Mesenchymal stem cell (in vitro differentiated cells and primary cell): ENCODE results near the gene SAA2.
"Not testable (repeated sequence)": the region's sequence is repeated elsewhere in the genome, so short reads cannot be mapped to it uniquely, and the experiment has no call there.

Source experiments
- DNase-seq: peaks from one replicate; pipeline ENCODE4 v3.0.0-alpha.2; 2013
- H2AFZ ChIP-seq: one replicate; pipeline ENCODE4 v1.6.1; 2013; ENCODE audit warnings: low read depth, mild to moderate bottlenecking, control low read depth, inconsistent platforms, low read length, moderate library complexity
- H2AK5ac ChIP-seq: 2 replicates; pipeline ENCODE4 v1.6.1; 2013; ENCODE audit warnings: low read length, moderate library complexity, mild to moderate bottlenecking, inconsistent platforms; ENCODE audit not compliant: severe bottlenecking
- H2BK120ac ChIP-seq: one replicate; pipeline ENCODE4 v1.6.1; 2013; ENCODE audit warnings: low read depth, mild to moderate bottlenecking, inconsistent platforms, low read length, moderate library complexity
- H2BK12ac ChIP-seq, 2 experiments: one replicate each; pipeline ENCODE4 v1.6.1; 2013; ENCODE audit warnings: inconsistent platforms in 2 of 2, low read length in 2 of 2, mild to moderate bottlenecking in 2 of 2, moderate library complexity in 2 of 2, control low read depth in 1 of 2
- H2BK15ac ChIP-seq: one replicate; pipeline ENCODE4 v1.6.1; 2013; ENCODE audit warnings: mild to moderate bottlenecking, low read depth, inconsistent platforms; ENCODE audit not compliant: poor library complexity, severe bottlenecking
- H2BK5ac ChIP-seq: 2 replicates; pipeline ENCODE4 v1.6.1; 2013; ENCODE audit warnings: low read depth, mild to moderate bottlenecking, low read length, control low read depth, inconsistent platforms; ENCODE audit not compliant: poor library complexity, severe bottlenecking
- H3K14ac ChIP-seq, 2 experiments: one replicate each; pipeline ENCODE4 v1.6.1; 2013; ENCODE audit warnings: inconsistent platforms in 2 of 2, low read length in 2 of 2, control low read depth in 1 of 2, mild to moderate bottlenecking in 1 of 2, moderate library complexity in 1 of 2
- H3K18ac ChIP-seq, 2 experiments: one replicate each; pipeline ENCODE4 v1.6.1; 2013; ENCODE audit warnings: inconsistent platforms in 2 of 2, low read length in 2 of 2, control low read depth in 1 of 2, low read depth in 1 of 2, mild to moderate bottlenecking in 1 of 2
- H3K23ac ChIP-seq, 2 experiments: one replicate each; pipeline ENCODE4 v1.6.1; 2013; ENCODE audit warnings: inconsistent platforms in 2 of 2, low read length in 2 of 2, mild to moderate bottlenecking in 2 of 2, moderate library complexity in 2 of 2, control low read depth in 1 of 2
- H3K27ac ChIP-seq: 2 replicates; pipeline ENCODE4 v1.5.1; 2013; ENCODE audit warnings: mild to moderate bottlenecking, moderate library complexity, low read length, control low read depth, inconsistent platforms; ENCODE audit not compliant: poor library complexity, severe bottlenecking
- H3K27me3 ChIP-seq, 2 experiments: 2 replicates each; pipeline versions ENCODE4 v1.6.1 to v1.7.0; 2013; ENCODE audit warnings: low read length in 2 of 2, mild to moderate bottlenecking in 2 of 2, moderate library complexity in 2 of 2, control low read depth in 1 of 2, inconsistent platforms in 1 of 2; ENCODE audit not compliant: control insufficient read depth in 1 of 2, insufficient read depth in 1 of 2
- H3K36me3 ChIP-seq, 2 experiments: 2 replicates each; pipeline versions ENCODE4 v1.6.1 to v1.7.0; 2013; ENCODE audit warnings: low read length in 2 of 2, control low read depth in 1 of 2, inconsistent platforms in 1 of 2, low read depth in 1 of 2, mild to moderate bottlenecking in 1 of 2; ENCODE audit not compliant: insufficient read depth in 2 of 2, control insufficient read depth in 1 of 2
- H3K4ac ChIP-seq, 2 experiments: one replicate each; pipeline ENCODE4 v1.6.1; 2013; ENCODE audit warnings: inconsistent platforms in 2 of 2, low read length in 2 of 2, mild to moderate bottlenecking in 2 of 2, moderate library complexity in 2 of 2, control low read depth in 1 of 2, low read depth in 1 of 2
- H3K4me1 ChIP-seq: 2 replicates; pipeline ENCODE4 v1.6.1; 2013; ENCODE audit warnings: low read depth, low read length, control low read depth; ENCODE audit not compliant: control insufficient read depth, insufficient read depth
- H3K4me2 ChIP-seq: 2 replicates; pipeline ENCODE4 v1.6.1; 2013; ENCODE audit warnings: low read length, mild to moderate bottlenecking, inconsistent platforms; ENCODE audit not compliant: poor library complexity, severe bottlenecking
- H3K4me3 ChIP-seq, 2 experiments: 2 replicates each; pipeline versions ENCODE4 v1.5.1 to v1.7.0; 2013; ENCODE audit warnings: low read length in 2 of 2, mild to moderate bottlenecking in 2 of 2, control low read depth in 1 of 2, low read depth in 1 of 2; ENCODE audit not compliant: insufficient read depth in 1 of 2
- H3K79me1 ChIP-seq: replicated peaks from 2 replicates; pipeline ENCODE4 v1.6.1; 2013; ENCODE audit warnings: mild to moderate bottlenecking, control low read depth, low read length, inconsistent platforms; ENCODE audit not compliant: poor library complexity, severe bottlenecking
- H3K9ac ChIP-seq: 2 replicates; pipeline ENCODE4 v1.7.0; 2013; ENCODE audit warnings: mild to moderate bottlenecking, low read length, moderate library complexity
- H3K9me3 ChIP-seq: 2 replicates; pipeline ENCODE4 v1.7.0; 2013; ENCODE audit warnings: mild to moderate bottlenecking, low read length; ENCODE audit not compliant: control insufficient read depth
- H4K8ac ChIP-seq: one replicate; pipeline ENCODE4 v1.6.1; 2013; ENCODE audit warnings: inconsistent platforms, mild to moderate bottlenecking, low read length, moderate library complexity
- H4K91ac ChIP-seq: one replicate; pipeline ENCODE4 v1.6.1; 2013; ENCODE audit warnings: mild to moderate bottlenecking, low read length, inconsistent platforms
- WGBS: methylation state at CpG from one replicate; pipeline ENCODE4 v1.1.7; 2013; ENCODE audit warnings: mixed read lengths; 5-methylcytosine and 5-hydroxymethylcytosine counted together

SAA2 gene

GRCh38 chr11:18271206-18271605 lies 22.7 kb upstream of the SAA2 start:
- H2BK120ac ChIP-seq: no peak overlapping the region
- no peak for DNase-seq
- H2AK5ac ChIP-seq: no peak overlapping the region
- no peak overlapping the region for H2AFZ ChIP-seq
- no peak overlapping the region for H3K4me3 ChIP-seq
- no peak overlapping the region for H4K91ac ChIP-seq
- WGBS: 87% methylated on average over 4 of the region's 4 CpGs
- H3K23ac ChIP-seq: no peak overlapping the region
- H3K18ac ChIP-seq: no peak overlapping the region
- no peak overlapping the region for H3K9ac ChIP-seq
- no peak overlapping the region for H2BK5ac ChIP-seq
- H3K4me2 ChIP-seq: no peak overlapping the region
- H3K4ac ChIP-seq: no peak overlapping the region
- H3K4me1 ChIP-seq: no peaks in the 10 kb centered on the region
- H4K8ac ChIP-seq: no peak overlapping the region
- H3K27me3 ChIP-seq: no peaks in the 10 kb centered on the region
- no peak overlapping the region for H3K14ac ChIP-seq
- H3K27ac ChIP-seq: no peak overlapping the region
- H3K79me1 ChIP-seq: no peaks in the 10 kb centered on the region
- peaks cover 0 to 2% of the 10 kb centered on the region in 2 experiments for H3K36me3 ChIP-seq
- H2BK15ac ChIP-seq: no peak overlapping the region
- H2BK12ac ChIP-seq: no peak overlapping the region
- no peaks in the 10 kb centered on the region for H3K9me3 ChIP-seq

- no peak overlapping the region for H3K4me2 ChIP-seq
- 82% methylated on average over 4 of the region's 4 CpGs for WGBS
- H3K27me3 ChIP-seq: peaks cover 0 to 10% of the 10 kb centered on the region in 2 experiments
- no peak overlapping the region for H2AK5ac ChIP-seq
- H3K23ac ChIP-seq: no peak overlapping the region
- no peaks in the 10 kb centered on the region for H3K79me1 ChIP-seq
- no peak overlapping the region for H3K9ac ChIP-seq
- no peaks in the 10 kb centered on the region for H3K36me3 ChIP-seq
- no peak overlapping the region for H3K14ac ChIP-seq
- no peak overlapping the region for H2AFZ ChIP-seq
- no peak overlapping the region for H3K18ac ChIP-seq
- H2BK5ac ChIP-seq: no peak overlapping the region
- H3K4me1 ChIP-seq: peaks cover 2% of the 10 kb centered on the region
- no peak overlapping the region for H4K91ac ChIP-seq
- no peak for DNase-seq
- no peak overlapping the region for H2BK120ac ChIP-seq
- H3K4me3 ChIP-seq: no peak overlapping the region
- no peak overlapping the region for H3K27ac ChIP-seq
- no peak overlapping the region for H3K4ac ChIP-seq
- H3K9me3 ChIP-seq: no peaks in the 10 kb centered on the region
- no peak overlapping the region for H2BK12ac ChIP-seq
- no peak overlapping the region for H2BK15ac ChIP-seq
- no peak overlapping the region for H4K8ac ChIP-seq
Measured at GRCh38 chr11:18270102-18270501, 21.6 kb upstream of the SAA2 start.

GRCh38 chr11:18269252-18269651 lies 20.8 kb upstream of the SAA2 start:
- WGBS: no CpG with 5 or more reads among the region's 5 CpGs
- H3K9ac ChIP-seq, H2BK5ac ChIP-seq, H2BK15ac ChIP-seq, H4K91ac ChIP-seq, H3K18ac ChIP-seq, H3K79me1 ChIP-seq, H2BK120ac ChIP-seq, H3K4me1 ChIP-seq, H3K23ac ChIP-seq, DNase-seq, H3K14ac ChIP-seq, H3K36me3 ChIP-seq, H2AK5ac ChIP-seq, H3K4me2 ChIP-seq, H3K9me3 ChIP-seq, H2AFZ ChIP-seq, H3K4ac ChIP-seq, H3K4me3 ChIP-seq, H2BK12ac ChIP-seq, H3K27ac ChIP-seq, H4K8ac ChIP-seq: not testable (repeated sequence)
- peaks cover 0 to 12% of the 10 kb centered on the region in 2 experiments for H3K27me3 ChIP-seq

- H2BK120ac ChIP-seq, H2BK12ac ChIP-seq, H3K9me3 ChIP-seq, H3K4me3 ChIP-seq, H2BK15ac ChIP-seq, H3K4ac ChIP-seq, H2BK5ac ChIP-seq, H4K91ac ChIP-seq, H2AK5ac ChIP-seq, H3K36me3 ChIP-seq, H3K27ac ChIP-seq, H3K9ac ChIP-seq, H3K14ac ChIP-seq, H4K8ac ChIP-seq, H3K4me2 ChIP-seq, DNase-seq, H3K79me1 ChIP-seq, H3K4me1 ChIP-seq, H2AFZ ChIP-seq, H3K23ac ChIP-seq, H3K18ac ChIP-seq: not testable (repeated sequence)
- H3K27me3 ChIP-seq: peaks cover 3 to 18% of the 10 kb centered on the region in 2 experiments
- 80% methylated on average over 3 of the region's 10 CpGs for WGBS
Measured at GRCh38 chr11:18267335-18268133, 19.1 kb upstream of the SAA2 start.
